ENCODE data around the gene GALNS.
"Not testable (repeated sequence)": the region's sequence is repeated elsewhere in the genome, so short reads cannot be mapped to it uniquely, and the experiment has no call there.

The GALNS gene

DNA sequence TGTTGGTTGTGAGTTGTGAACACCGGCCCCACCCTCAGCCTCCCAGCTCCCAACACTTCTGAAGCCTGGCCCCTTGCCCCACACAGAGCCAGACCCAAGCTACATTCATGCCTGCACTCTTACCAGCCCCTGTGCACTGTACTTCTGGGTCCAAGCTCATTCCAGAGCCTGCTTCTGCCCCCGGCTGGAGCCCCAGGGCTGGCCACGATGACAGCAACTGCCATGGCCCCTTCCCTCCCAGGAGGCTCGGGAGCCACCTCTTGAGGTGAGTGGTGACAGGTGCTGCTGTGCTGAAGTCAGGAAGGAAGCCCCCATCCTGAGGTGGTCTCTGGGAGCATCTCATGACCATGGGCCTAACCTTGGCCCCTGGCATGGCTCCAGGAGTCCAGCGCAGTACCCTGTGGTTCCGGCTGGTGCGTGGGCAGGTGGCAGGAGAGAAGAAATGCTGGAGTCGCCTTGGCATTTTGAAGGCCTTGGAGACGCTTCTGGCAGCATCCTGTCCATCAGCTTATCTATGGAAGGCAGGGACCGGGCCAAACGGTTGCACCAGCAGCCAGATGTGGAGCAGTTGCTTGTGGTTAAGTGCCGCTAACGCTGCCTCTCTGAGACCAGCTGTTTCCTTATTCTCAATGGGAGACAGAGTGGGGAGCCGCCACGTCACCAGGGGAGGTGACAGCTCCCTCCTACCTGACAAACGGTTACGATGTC is 57.0 kb downstream of the GALNS start:
- no peak for DNase-seq

DNA sequence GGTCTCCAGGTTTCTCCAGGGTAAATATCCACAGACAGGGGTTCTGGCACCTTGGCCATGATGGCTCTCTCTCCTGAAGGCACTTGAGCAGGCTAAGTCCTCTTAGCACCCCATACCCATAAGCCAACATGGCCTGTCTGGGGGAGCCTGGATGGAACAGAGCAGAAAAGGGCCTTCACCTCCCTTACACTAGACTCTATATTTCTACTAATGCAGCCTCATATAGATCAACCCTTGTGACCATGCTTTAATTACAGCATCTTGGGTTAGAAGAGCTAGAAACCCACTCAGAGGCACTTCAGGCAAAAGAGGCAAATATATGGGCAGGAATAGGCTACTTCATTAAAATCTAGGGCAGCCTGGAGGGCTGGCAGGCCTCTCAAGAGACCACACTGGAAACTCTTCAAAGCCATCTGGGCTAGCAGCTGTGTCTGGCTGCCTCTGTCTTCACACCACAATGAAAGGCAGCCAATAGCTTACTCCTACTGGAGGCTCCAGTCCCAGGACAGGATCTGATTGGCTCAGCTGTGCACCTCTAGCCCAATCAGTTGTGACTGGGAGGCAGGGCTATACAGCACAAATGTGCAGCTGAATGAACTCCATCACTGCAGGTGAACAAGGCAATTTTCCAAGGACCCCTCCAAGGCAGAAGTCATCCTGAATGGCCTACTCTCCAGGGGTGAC is 57.8 kb downstream of the GALNS start:
- DNase-seq = no peak

GRCh38 chr16:88798073-88798472 is 58.7 kb downstream of the GALNS start:
- DNase-seq = no peak

- no peak for DNase-seq
Measured at GRCh38 chr16:88796278-88796677, 60.5 kb downstream of the GALNS start.

GRCh38 chr16:88793251-88793954 is 63.3 kb downstream of the GALNS start:
- DNase-seq = no peak

- DNase-seq = no peak
Measured at GRCh38 chr16:88792668-88793250, 64.0 kb downstream of the GALNS start.

- no peak for DNase-seq
Measured at GRCh38 chr16:88792078-88792550, 64.6 kb downstream of the GALNS start.

DNA sequence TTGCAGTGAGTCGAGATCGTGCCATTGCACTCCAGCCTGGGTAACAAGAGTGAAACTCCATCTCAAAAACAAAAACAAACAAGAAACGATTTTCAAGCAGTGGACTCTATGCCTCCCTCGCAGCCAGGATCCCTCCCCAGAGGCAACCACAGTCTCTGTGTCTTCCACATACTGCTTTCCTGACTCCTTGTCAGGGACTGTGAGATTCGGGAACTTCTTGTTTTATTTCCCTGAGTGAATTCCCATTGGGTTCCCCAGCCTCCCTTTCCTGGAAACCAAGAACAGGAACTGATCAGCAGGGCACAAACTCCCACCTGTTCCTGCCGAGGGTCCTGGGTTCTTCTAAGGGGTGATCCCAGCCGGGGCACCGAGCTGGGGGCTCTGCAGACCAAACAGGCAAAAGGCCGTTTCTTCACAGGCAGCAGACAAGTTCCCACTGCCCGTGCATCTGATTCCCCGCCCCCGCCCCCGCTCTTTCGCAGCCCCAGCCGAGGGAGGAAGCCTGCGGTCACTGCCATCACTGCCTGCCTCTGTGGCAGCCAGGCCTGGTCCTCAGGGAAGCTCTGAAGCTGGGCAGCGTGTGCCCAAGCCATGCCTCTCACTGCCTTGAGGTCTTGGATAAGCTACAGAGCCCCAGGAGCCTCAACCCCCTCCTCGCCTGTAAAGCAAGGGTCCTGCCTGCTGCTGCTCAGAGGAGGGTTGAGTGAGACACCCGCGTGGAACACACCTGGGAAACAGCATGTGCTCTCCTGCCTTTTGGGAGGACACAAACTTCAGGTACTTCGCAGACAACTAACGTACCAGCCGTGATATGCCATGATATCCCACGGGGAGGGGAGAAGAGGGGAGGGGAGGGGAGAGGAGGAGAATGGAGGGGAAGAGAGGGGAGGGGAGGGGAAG is 66.2 kb downstream of the GALNS start:
- no peak for DNase-seq

GRCh38 chr16:88789594-88789993 is 67.2 kb downstream of the GALNS start:
- DNase-seq = no peak

DNA sequence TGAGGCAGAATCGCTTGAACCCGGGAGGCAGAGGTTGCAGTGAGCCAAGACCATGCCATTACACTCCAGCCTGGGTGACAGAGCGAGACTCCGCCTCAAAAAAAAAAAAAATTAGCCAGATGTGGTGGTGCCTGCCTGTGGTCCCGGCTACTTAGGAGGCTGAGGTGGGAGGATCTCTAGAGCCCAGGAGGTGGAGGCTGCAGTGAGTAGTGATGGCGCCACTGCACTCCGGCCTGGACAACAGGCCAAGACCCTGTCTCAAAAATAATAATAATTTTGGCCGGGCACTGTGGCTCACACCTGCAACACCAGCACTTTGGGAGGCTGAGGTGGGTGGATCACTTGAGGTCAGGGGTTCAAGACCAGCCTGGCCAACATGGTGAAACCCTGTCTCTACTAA is 68.0 kb downstream of the GALNS start:
- not testable (repeated sequence) for DNase-seq

DNA sequence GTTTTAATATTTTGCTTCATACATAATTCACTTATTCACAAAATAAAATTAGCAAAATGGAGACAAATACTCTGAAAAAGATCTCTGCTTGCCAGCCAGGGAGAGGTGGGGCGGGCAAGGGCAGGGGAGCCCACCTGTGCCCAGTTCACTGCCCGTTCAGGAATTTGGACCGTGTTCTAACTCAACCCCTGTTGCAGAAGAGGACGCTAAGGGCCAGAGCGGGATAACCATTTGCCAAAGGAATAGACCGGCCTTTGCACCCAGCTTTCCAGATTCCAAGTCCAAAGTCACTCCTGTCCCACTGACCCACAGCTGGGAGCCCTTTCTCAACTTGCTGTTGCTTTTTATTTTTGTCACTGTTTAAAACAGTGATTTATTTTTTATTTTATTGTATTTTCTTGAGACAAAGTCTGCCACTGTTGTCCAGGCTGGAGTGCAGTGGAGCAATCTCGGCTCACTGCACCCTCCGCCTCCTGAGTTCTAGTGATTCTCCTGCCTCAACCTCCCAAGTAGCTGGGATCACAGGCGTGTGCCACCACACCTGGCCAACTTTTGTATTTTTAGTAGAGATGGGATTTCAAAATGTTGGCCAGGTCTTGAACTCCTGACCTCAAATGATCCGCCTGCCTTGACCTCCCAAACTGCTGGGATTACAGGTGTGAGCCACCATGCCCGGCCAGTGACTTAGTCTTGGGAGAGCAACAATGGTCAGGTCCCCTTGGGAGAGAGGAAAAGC is 69.0 kb downstream of the GALNS start:
- DNase-seq = no peak

- peak; percentile 72 for DNase-seq
Measured at GRCh38 chr16:88785106-88785924, 71.4 kb downstream of the GALNS start, which contains the start of gene PIEZO1. PIEZO1 (minus strand) TSS chr16:88785220; CDS start chr16:88784964, 256 bp downstream.

DNA sequence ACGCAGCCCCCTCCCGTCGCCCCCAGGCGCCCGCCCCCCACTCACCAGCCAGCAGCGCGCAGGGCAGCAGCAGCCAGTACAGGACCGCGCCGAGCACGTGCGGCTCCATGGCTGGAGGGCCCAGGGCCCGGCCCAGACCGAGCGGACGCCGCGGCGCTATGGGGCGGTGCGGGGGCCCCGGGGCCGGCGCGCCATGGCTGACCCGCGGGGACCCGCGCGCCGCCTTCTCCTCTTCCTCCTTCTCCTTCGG is 72.0 kb downstream of the GALNS start:
- DNase-seq = no peak

- DNase-seq = peak; percentile 83
Measured at GRCh38 chr16:88784074-88784855, 72.5 kb downstream of the GALNS start.

GRCh38 chr16:88783391-88784073 is 73.2 kb downstream of the GALNS start:
- no peak for DNase-seq

DNA sequence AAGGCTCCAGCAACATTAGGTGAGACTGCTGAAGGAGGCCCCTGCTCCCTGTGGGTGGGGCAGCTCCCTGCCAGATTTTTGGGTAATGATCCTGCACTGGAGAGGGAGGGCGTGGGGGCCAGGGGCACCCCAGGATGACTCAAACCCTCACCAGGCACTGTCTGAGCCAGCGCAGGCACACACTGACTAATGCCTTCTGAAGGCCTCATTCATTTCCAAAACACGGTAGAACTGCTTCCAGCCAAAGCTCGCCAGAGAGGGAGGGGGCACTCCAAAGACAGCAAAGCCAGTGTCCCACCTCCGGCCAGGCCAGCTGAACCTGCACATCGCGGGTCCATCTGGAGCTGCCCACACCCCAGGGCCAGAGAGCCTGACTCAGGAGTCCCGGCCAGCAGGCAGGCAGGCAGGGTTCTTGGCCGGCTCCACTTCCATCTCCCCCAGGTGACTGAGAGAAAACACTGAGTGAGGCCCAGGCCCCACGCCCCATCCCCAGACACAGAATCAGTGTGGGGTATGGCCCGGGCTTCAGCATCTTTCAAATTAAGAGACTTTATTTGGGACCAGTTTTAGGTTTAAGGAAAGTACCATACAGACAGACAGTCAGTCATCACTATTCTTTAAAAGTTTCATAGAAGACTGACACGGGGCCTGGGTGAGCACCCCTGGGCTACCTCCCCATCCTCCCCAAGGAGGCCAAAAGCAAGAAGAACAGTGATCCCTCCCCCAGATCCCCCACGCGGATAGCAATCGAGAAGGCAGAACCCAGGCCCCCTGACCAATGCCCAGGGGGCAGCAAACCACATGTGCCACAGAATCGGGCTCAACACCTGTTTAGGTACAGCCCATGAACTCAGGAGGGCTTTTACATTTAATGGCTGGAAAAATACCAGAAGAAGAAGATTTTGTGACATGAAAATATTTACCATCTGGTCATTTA is 74.0 kb downstream of the GALNS start:
- DNase-seq = peak; percentile 65

- no peak for DNase-seq
Measured at GRCh38 chr16:88781140-88782077, 75.3 kb downstream of the GALNS start.

All from fibroblast of skin of scalp (primary cell).